HG03432 (cell line): ENCODE data around the gene ANKRD26.

ENCODE experiments used
- ATAC-seq: cut with Tn5 transposase; IDR thresholded peaks from one replicate; pipeline ENCODE4 v1.9.1; 2021; ENCODE audit warnings: mild to moderate bottlenecking, moderate library complexity; ENCODE audit not compliant: unreplicated experiment

Gene ANKRD26

DNA sequence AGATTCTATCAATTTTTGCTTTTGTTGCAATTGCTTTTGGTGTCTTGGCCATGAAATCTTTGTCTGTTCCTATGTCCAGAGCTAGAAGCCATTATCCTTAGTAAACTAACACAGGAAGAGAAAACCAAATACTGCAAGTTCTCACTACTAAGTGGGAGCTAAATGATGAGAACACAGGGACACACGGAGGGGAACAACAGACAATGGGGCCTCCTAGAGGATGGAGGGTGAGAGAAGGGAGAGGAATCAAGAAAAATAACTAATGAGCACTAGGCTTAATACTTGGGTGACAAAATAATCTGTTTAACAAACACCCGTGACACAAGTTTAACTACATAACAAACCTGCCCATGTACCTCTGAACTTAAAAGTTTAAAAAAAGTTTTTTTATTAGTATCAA is 78.2 kb downstream of the ANKRD26 start:
- no peak for ATAC-seq

DNA sequence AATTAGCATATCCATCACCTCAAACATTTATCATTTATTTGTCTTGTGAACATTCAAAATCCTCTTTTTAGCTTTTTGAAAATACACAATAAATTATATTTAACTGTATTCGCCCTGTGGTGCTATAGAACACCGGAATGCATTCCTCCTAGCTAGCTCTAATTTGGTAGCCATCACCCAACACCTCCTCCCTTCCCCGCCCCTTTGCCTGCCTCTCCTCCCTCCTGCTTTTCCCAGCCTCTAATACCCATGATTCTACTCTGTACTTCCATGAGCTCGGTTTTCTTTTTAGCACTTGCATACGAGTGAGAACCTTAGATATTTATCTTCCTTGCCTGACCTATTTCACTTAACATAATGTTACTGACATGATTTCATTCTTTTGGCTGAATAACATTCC is 80.1 kb downstream of the ANKRD26 start:
- no peak for ATAC-seq

DNA sequence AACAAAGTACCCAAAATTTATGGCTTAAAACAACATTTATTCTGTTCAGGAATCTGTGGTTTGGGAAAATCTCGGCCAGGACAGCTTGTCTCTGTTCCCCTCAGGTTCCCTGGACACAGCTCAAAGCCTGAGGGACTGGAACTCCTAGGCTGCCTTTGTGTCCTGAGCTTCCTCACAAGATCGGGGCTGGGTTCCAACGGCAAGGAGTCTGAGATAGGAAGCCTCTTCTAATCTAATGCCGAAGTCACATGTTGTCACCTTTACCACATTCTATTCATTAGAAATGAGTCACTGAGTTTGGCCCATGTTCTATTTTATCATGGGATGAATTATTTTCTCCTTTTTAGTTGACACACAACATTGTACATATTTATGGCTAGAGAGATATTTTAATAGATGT is 80.5 kb downstream of the ANKRD26 start:
- no peak for ATAC-seq

DNA sequence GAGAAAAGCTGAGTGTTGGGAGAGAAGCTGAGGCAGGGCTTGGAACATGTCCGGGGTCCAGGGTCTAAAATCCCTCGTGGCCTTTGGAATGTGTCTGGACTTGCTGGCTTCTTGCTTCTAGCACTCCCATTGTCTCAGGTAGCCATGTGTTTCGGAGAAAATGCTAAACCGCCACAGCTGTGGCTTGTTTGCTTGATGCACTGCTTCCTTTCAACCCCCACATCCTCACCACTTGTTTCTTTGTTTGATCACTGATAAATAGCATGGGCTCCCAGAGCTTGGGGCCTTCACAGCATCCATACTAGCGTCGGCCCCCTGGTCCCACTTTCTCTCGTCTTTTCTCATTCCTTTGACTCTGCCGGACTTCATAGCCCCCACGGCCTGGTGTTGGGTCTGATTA is 102.7 kb downstream of the ANKRD26 start:
- no peak for ATAC-seq

DNA sequence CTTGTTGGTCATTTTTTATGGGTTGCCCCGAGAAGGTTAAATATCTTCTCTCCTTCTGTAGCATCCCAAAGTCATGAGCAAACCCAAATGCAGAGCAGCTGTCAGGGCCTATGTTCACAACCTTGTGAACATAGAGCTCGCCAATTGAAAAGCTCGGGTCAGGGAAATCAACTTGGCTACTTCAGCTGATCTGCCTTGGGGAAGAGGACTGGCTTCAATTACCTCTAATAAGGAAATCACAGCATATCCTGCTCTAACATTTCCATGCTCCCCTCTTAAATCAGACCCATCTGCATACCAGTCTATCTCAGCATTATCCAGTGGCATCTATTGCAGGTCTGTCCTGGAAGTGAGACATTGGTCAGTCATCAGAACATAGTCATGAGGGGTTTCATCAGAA is 105.6 kb downstream of the ANKRD26 start:
- ATAC-seq, result no peak

DNA sequence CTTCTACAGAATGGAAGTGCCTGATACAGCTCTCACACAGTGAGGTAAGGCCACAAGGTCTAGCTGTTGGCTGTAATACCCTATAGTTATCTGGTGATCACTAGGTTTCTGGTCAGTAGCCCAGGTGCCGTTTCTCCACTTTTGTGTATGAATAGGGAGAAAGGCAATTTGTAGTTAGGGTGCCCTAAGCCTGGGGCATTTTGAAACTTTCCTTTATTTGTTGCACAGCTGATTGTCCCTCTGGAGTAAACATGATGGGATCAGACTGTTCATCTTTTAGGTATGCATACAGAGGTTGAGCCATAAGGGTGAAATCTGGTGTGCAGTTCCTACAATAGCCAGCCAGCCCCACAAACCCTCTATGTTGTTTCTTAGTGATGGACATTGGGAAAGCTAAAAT is 112.4 kb downstream of the ANKRD26 start:
- no peak for ATAC-seq

DNA sequence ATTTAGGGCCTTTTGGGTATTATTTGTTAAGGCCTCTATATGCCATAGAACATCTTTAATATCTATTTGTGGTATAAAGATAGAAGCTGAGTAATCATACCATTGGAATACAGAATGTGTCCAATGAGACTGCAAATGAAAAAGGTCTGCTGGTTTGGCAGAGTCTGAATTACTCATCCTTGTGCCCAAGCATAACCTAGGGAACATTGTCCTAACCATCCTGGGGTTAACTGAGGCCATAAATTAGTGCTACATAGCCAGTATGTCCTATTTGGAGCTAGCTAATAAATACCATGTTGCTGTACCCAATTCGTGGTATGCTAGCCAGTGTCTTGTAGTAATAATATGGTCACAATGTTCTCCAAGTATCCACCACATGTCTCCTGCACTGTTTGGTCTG is 117.1 kb downstream of the ANKRD26 start:
- no peak for ATAC-seq

DNA sequence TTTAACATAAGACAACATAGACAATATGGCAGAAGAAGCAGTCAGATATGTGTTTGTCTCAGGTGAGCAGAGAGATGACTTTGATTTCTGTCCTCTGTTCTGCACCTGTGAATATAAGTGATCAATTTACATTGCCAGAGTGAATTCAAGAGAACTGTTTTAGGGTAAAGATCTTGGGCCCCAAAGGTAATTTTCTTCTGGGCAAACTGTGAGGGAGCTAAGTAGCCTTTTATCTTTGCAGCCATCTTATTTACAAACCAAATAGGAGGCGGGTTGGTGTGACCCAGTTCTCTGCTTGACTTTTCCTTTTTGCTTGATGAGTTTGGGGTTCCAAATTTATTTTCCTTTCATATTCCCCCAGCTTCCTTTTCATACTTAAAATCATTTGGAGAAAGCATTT is 118.2 kb downstream of the ANKRD26 start:
- no peak for ATAC-seq

DNA sequence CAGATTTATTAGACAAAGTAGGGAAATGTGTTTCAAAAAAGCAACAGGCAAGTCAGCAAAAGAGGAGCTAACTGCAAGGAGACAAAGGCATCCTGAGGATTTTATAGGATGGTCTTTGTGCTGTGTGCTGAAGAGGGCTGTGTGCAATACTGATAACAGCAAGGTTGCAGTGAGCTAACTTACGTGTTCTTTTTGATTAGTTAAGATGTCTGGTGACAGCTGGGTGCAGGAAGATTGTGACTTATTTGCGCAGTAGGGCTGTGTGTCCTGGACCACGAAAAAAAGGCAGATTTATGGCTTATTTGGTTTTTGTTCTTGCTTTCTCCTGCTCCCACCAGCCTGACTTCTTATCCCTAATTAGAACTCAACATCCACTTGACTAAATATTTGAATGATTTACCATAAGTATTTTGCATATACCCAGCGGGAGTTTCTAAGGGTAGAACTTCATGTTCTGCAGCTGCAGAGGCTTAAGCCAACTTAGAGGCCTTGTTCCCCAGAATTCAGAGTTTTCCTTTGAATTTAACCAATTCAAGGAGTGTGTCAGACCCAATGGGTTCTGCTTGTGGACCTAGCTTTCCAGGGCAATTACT is 119.0 kb downstream of the ANKRD26 start:
- ATAC-seq, result no peak

DNA sequence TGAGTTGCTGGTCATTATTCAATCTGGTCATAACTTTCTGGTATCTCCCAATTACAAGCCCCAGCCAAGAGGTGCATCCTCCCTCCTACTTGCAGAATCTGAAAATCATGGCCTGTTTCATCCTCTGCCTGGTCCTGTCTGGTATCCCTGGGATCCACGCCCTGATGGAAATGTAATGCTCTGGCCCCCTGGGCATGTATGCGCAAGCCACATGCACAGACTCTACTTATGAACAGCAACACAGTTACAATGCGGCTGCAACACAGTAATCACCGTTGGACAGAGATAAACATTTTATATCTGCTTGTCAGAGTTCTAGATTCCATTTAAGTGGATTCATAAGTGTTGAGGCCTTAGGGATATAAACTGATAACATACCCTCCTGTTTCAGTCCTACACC is 121.8 kb downstream of the ANKRD26 start:
- ATAC-seq, result no peak

DNA sequence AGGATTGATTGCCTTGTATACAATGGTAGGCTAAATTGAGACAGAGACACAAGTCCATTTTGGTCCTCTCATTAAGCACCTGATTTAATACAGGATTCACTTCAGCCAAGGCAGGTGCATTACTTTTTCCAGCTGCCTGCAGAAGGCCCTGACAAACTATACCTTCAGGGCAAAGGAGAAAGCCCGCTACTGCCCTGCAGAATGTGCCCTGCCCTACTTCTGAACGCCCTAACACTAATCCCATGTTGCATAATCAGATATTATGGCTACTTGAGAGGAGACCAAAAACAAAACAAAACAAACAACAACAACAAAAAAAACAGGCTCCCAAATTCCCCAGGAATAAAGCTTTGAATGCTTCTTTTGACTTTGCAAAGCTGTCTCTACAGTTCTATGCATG is 122.7 kb downstream of the ANKRD26 start:
- no peak for ATAC-seq

DNA sequence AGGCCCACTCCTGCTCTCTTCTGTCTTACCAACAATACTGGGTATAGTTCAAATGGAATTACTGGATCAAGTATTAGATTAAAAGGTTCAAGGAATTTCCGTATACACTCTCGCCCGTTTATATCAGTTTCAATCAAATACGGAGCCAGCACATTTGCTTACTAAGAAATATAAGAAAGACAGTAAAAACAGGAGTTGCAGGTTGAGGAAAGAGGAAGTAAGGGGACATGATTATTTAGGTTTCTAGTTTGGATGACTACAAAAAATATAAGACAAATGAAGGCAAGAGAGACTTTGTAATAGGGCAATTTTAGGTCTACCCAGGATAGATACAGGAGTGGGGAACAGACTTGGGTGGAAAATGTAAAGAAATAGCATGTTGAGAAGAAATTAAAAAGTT is 129.6 kb downstream of the ANKRD26 start:
- ATAC-seq, result peak; percentile 45

DNA sequence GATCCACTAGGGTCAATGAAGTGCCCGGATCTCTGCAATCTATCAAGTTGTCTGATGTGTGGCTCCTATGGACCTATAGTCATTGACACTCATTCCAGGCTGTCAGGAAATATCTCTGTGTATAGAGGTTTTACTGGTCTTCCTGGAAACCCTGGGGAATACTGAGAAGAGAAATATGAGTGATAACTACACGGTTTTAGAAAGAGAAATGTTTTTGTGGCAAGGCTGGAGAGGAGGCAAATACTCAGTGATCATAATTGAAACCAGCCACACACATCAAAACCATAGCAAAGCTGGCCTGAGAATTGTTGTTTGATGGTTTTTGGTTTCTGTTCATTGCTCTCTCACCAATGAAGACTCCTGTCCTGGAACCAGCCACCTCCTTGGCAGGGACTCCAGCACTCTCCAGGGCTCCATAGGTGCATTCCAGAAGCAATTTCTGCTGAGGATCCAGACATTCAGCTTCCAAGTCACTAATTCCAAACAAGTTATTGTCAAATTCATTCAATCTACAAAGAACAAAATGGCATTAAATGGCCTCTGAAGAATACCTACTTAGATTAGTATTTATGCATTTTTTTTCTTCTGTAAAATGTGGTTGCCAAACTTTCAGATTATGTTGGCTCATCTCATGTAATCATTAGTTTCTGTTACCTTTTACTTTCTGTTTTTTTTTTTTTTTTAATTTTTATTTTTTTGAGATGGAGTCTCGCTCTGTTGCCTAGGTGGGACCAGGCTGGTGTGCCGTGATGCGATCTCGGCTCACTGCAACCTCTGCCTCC is 131.0 kb downstream of the ANKRD26 start:
- peak; percentile 92 for ATAC-seq

DNA sequence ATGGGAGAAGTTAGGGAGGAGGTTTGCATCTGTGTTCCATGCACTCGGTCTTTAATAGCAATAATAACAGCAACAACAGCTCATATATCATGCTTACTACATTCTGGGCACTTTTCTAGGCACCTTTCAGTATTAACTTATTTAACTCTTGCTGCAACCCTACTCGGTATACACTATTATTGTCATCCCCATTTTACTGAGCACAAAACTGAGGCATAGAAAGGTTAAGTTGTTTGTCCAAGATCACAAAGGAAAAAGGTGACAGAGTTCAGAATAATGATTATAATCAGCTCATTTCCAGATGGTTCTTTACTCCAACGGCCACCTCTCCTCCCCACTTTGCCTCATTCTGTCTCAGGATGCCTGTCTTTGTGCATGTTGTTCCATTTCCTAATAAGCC is 137.5 kb downstream of the ANKRD26 start:
- no peak for ATAC-seq

DNA sequence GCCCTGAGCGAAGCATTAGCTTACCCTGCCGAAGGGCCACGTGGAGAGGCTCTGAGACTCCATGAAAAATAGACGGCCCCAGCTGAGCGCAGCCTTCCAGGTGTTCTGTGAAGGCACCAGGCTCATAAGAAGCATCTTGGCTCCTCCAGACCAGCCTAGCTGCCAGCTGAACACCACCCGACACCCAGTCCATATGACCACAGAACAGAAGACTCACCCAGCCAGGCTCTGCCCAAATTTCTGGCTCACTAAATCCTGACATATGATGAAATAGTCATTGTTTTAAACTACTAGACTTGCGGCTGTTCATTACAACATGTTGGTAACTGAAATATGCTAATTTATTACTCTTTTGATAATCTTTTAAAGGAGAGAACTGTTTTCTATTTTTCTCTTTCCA is 140.0 kb downstream of the ANKRD26 start:
- no peak for ATAC-seq

DNA sequence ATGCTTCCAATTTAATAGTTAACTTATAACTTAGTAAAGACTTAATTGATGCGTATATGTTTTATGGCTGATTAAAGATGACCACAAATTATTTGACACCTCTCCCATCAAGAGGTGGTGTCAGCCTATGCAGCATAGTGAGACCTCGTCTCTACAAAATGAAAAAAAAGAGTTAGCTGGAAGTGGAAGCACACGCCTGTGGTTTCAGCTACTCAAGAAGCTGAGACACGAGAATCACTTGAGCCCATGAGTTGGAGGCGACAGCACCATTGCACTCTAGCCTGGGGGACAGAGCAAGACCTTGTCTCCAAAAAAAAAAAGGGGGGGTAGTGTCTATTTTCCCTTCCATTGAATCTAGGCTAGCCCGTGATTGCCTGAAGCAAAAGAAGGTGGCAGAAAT is 140.5 kb downstream of the ANKRD26 start:
- no peak for ATAC-seq
